GM21529 (cell line): Measurements from ENCODE around the gene BCL11B.

Source experiments
- ATAC-seq: cut with Tn5 transposase; IDR thresholded peaks from one replicate; pipeline ENCODE4 v1.9.1; 2021; ENCODE audit not compliant: unreplicated experiment

The BCL11B gene

DNA sequence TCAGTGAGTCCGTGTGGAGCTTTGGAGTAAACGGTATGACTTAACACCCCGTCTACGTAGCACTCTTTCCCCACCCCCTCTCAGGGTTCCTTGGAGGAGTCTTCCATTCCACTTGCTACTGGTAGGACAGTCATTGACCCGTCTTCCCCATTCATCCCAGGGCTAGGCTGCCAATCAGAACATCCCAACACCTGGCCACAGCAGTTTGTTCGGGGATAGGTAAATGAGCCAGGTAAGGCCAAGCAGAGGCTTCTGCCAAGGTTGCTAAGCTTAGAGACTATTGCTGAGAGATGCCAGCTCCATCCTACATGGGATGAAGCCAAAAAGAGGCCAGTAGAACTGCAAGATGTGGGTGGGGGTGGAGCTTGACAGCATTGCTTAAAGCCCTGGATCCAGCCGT is 130.8 kb downstream of the BCL11B start:
- no peak for ATAC-seq

DNA sequence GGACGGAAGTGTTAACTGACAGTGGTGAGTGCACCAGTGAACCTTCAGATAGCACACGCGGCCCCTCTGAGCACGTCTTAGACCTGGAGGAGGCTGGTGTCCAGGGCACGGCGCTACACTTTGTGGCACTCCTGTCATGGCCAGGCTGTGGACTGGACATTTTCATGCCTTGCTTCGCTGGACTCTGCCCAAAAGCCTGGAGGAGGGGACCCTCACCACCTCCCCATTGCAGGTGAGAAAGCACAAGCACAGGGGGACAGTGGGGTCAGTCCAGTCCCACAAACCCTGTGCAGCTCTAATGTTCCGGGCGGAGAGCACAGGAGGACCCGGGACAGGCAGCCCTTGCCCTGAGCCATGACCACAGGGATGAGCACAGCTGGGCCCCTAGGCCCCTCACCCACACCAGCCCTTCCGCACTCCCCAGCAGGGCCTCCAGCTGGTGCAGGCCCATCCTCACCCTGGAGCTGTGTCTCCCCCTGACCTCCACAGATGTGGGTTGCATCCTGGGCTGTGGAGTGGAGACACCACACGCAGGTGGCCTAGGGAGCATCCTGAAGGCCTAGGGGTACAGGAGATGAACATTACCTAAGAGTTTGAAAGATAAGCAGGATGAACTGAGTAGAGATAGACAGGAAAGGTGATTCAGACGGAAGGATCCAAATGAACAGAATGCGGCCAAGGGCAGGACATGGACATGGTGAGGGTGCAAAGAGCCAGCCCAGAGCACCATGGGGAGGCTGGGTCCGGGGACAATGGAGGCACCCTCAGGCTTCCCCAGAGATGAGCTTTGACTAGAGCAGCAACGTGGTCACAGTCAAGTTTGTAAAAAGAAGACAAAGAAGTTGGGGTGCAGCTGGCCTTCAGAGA is 132.8 kb downstream of the BCL11B start:
- ATAC-seq = no peak

DNA sequence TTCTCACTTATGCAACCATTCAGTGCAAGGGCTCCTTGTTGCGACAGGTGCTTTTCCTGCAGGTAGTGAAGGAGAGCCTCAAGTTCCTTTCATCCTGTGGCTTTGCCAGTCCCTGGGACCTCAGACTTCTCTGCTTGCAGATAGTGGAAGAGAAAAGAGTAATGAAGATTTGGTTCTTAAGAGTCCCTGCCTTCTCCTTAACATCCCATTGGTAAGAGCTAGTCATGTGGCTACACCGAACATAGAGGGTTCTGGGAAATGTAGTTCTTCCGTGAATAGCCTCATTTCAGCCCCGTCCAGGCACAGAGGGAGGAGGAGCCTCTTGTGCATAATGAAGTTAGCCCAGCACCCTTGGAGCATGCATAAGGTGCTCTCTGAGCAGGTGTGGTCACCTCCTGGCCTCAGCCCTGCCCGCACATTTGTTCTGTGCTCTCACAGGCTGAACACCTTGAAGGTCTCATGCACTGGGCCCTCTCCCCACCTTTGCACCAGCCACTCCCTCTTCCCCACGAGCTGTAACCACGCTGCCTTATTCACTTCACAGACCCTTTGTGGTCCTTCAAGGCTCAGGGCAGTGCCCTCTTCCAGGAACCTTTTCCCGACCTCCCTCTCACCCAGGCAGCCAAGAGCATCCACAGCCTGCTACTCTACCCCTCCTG is 134.0 kb downstream of the BCL11B start:
- ATAC-seq = no peak

DNA sequence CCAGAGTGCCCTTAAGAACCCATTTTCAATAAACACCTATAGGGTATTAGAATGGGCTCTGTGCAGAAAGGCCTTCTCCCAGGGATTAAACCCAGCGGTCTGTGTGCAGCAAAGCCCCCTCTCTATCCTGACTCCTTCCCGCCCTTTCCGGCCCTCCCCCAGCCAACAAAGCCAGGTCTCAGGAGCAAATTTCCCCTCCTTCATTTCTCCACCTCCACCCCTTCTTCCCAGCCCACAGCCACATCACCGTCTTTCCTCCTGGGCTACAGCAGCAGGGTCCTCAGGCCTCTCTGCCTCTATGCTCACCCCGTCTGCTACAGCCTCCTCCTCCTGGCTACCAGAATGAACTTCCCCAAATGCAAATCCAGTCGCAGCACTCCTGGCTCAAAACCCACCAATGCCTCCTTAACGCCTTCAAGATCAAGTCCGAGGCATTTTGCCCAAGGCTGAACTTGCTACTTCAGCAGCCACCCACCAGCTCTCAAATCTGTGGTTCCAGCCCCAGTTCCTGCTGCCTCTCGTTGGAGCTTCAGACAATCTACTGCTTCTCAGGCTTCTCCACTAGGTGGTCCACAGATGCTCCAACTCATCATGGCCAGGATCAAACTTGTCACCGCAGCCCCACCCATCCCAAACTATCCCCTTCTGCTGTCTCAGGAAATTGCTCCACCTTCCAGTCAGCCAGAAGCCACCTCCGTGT is 134.8 kb downstream of the BCL11B start:
- no peak for ATAC-seq

DNA sequence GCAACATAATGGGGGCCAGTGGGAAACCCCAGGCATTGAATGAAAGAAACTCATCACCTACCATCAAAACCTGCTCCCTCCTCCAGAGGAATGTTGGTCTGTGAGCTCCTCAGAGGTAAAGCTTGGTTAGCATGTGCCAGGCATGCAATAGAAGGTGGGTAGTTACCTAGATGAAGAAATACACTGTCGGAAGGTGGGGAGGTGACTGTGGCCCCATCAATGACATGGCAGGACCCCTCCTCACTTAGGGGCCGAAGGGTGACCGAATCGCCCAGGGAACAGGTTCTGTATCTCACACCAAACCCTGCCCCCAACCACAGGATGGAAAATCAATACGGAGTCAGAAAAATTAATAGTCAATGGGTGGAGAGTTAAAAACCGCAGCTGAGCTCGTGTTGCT is 135.6 kb downstream of the BCL11B start:
- no peak for ATAC-seq

GRCh38 chr14:99136047-99136400 is 136.0 kb downstream of the BCL11B start:
- ATAC-seq = no peak

DNA sequence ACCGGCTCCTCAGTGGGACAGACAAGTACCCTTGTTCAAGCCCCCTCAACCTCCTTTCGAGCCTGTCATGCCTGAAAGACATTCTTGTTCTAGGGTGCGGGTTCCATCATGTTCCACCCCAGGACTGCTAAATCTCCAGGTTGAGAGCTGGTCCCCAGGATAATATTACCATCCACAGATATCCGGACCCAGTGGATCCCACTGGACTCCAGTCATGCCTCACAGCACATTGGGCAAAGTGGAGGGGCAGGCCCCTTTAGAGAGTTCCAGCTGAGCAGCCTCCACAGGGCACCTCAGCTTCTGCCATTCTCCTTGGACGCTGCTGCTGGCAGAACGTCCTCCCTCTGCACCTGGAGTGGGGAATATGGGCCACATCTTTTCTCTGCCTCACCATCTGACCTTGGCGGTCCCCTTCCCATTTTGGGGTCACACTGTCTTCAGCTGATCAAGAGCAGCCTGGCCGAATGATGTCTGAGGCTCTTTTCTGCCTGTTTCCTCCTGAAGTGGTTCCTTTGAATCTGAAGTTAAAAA is 137.4 kb downstream of the BCL11B start:
- no peak for ATAC-seq

- no peak for ATAC-seq
These were observed 138.1 kb downstream of the BCL11B start for GRCh38 chr14:99133636-99134515.

GRCh38 chr14:99132821-99133635 is 139.0 kb downstream of the BCL11B start:
- no peak for ATAC-seq

GRCh38 chr14:99131632-99132271 is 140.2 kb downstream of the BCL11B start:
- ATAC-seq = no peak

DNA sequence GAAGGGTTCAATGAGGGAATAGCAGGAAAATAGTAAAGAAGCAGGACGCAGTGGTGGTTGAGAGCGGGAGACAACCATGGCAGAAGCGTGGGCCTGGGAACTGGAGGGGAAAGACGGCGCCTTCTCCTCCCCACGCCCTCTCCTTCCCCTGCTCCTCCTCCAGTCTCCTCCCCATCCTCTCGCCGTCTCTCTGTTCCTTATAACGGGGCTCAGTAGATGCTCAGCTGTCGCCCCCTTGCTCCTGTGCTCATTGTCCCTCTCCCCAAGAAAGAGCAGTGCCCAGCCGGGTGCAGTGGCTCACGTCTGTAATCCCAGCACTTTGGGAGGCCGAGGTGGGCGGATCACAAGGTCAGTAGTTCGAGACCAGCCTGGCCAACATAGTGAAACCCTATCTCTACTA is 142.0 kb downstream of the BCL11B start:
- no peak for ATAC-seq

GRCh38 chr14:99129211-99129696 is 142.7 kb downstream of the BCL11B start:
- no peak for ATAC-seq

GRCh38 chr14:99128185-99128584 is 143.8 kb downstream of the BCL11B start:
- ATAC-seq = no peak

DNA sequence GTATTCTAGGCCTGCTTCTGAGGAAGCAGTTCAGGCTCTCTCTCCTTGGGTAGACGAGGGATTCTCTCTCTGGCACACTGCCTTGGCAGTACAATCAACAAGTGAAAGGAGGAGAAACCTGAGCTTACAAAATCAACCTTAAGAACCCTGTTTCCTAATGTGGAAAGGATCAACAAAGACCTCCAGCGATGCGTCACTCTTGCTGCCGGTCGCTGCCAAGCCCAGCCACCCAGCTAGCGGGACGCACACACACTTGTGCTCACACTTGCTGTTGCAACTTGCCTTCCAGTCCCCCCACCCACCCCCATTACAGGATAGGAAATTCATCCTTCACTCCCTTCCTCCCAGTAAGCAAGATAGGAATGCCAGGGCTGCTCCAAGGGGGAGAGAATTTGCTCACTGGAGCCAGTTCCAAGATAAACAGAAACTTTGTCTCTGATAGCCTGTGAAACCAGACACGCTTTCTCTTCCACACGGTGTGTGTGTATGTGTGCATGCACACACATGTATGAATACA is 144.3 kb downstream of the BCL11B start:
- ATAC-seq = no peak

DNA sequence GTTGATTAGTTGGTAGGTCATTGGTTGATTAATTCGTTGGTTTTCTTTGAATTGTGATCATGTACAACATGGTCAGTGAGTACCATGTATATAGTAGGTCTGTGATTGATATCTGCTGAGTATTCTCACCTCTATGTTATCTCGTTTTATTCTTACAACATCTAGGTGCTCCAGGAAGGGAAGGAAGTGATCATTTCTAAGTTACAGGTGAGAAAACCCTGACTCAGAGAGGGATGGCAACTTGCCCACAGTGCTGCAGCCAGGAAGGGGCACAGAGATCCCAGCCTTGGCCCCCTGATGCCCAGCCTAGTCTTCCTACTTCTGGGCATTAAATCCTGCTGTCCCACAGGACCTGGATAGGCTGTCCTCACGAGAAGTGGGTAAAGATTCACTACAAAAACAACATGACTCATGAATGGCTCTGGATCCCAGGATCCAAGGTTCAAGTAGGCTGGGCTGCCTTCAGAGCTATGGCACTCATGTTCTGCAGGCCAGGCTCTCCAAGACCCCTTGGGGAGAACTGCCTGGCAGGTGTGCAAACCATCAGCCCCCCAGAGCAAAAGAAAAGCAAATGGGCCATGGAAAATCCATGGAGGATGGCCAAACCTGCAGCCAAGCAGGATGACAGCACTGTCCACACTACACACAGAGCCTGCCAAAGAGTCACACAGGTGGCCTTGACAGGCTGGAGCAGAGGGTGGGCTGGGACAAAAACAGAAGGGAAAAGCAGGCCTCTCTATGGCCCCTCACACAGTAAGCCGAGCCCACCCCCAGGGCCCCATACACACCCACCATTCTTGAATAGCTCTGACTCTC is 146.2 kb downstream of the BCL11B start:
- no peak for ATAC-seq

DNA sequence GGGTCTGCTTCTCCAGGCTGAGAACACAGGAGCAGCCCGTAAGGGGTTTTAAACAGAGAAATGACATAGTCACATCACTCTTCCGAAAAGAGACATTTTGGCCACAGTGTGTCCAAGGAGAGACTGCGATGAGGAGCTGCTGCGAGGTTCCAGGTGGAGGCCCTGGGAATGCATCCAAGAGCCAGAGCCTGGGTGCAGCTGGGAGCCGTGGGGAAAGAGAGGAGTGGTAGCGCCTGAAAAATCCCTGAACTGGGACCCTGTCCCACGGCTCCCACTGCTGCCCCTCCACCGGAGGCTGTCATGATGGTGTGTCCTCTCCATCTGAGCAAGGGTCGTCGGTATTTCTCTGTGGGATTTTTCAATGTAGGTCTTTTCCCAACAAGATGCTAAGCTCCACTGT is 146.9 kb downstream of the BCL11B start:
- no peak for ATAC-seq

GRCh38 chr14:99124482-99125105 is 147.4 kb downstream of the BCL11B start:
- ATAC-seq = no peak
